HEK293 (cell line): ENCODE measurements around the gene ZNF609.

ENCODE experiments used
- CTCF ChIA-PET: fragments of 350-600 bp; formaldehyde crosslinking; extraction: SDS; loops from one replicate; lab custom pipeline; 2021; ENCODE audit warnings: antibody characterized with exemption; lab: Yijun Ruan, JAX
- POLR2A ChIA-PET: fragments of 300-600 bp; formaldehyde crosslinking; extraction: SDS; loops from one replicate; lab custom pipeline; 2020; ENCODE audit warnings: antibody characterized with exemption, inconsistent platforms; lab: Yijun Ruan, JAX
- H3K27ac ChIP-seq: fragments of 200-500 bp; sonication (Bioruptor generic); 2 replicates; pipeline ENCODE4 v1.5.1; 2014; ENCODE audit warnings: low read depth, low read length, control low read depth, inconsistent platforms; ENCODE audit errors: extremely low read depth
- H3K36me3 ChIP-seq, 2 experiments: fragments of 200-500 bp in 1 of 2; sonication (Bioruptor generic) in 1 of 2; 1 replicate in 1 of 2; 2 replicates in 1 of 2; pipeline ENCODE4 v1.5.1; 2014 to 2017; ENCODE audit warnings: inconsistent platforms in 2 of 2, low read length in 2 of 2; ENCODE audit not compliant: control insufficient read depth in 2 of 2, insufficient read depth in 1 of 2
- H3K4me1 ChIP-seq: fragments of 200-500 bp; sonication (Bioruptor generic); 2 replicates; pipeline ENCODE4 v1.5.1; 2014; ENCODE audit warnings: mild to moderate bottlenecking, low read length, inconsistent platforms; ENCODE audit not compliant: control insufficient read depth, insufficient read depth
- H3K4me3 ChIP-seq: 2 replicates; pipeline ENCODE4 v1.5.1; 2011; ENCODE audit warnings: low read depth, mild to moderate bottlenecking, control low read depth, low read length, moderate library complexity
- H3K9me3 ChIP-seq: fragments of 200-500 bp; sonication (Bioruptor generic); 2 replicates; pipeline ENCODE4 v1.5.1; 2014; ENCODE audit warnings: low read depth, low read length, inconsistent platforms; ENCODE audit not compliant: control insufficient read depth, insufficient read depth
- IKZF3 ChIP-seq: fragments of 450-650 bp; IDR thresholded peaks from 2 replicates; pipeline ENCODE4 v1.5.0; 2018; ENCODE audit warnings: missing biosample characterization, mild to moderate bottlenecking, missing genetic modification characterization, moderate library complexity
- KLF7 ChIP-seq: fragments of 450-650 bp; formaldehyde crosslinking; IDR thresholded peaks from 2 replicates; pipeline ENCODE4 v1.5.1; 2016; ENCODE audit warnings: missing biosample characterization, missing genetic modification characterization, borderline replicate concordance
- KLF9 ChIP-seq: fragments of 450-650 bp; formaldehyde crosslinking; IDR thresholded peaks from 2 replicates; pipeline ENCODE4 v1.5.1; 2016; ENCODE audit warnings: missing biosample characterization, missing genetic modification characterization, low read depth
- PRDM10 ChIP-seq: fragments of 450-650 bp; formaldehyde crosslinking; IDR thresholded peaks from 2 replicates; pipeline ENCODE4 v1.5.1; 2016; ENCODE audit warnings: missing biosample characterization, missing genetic modification characterization
- SCRT2 ChIP-seq: fragments of 450-650 bp; formaldehyde crosslinking; IDR thresholded peaks from 2 replicates; pipeline ENCODE4 v1.5.1; 2016; ENCODE audit warnings: missing biosample characterization, missing genetic modification characterization
- SP2 ChIP-seq: fragments of 450-650 bp; formaldehyde crosslinking; IDR thresholded peaks from 2 replicates; pipeline ENCODE4 v1.5.1; 2016; ENCODE audit warnings: missing biosample characterization, missing genetic modification characterization
- ZBTB11 ChIP-seq: fragments of 450-650 bp; formaldehyde crosslinking; conservative IDR thresholded peaks from 2 replicates; pipeline ENCODE4 v1.5.1; 2016; ENCODE audit warnings: low read depth, missing biosample characterization, missing genetic modification characterization
- ZNF10 ChIP-seq: fragments of 450-650 bp; formaldehyde crosslinking; IDR thresholded peaks from 2 replicates; pipeline ENCODE4 v1.5.1; 2017; ENCODE audit warnings: missing biosample characterization, missing genetic modification characterization
- ZNF133 ChIP-seq: fragments of 450-650 bp; formaldehyde crosslinking; IDR thresholded peaks from 2 replicates; pipeline ENCODE4 v1.5.1; 2016; ENCODE audit warnings: missing biosample characterization, missing genetic modification characterization
- ZNF2 ChIP-seq: fragments of 450-650 bp; formaldehyde crosslinking; IDR thresholded peaks from 2 replicates; pipeline ENCODE4 v1.5.1; 2016; ENCODE audit warnings: missing biosample characterization, missing genetic modification characterization
- ZNF354C ChIP-seq: fragments of 450-650 bp; formaldehyde crosslinking; IDR thresholded peaks from 2 replicates; pipeline ENCODE4 v1.5.1; 2016; ENCODE audit warnings: missing biosample characterization, missing genetic modification characterization, low read depth, borderline replicate concordance
- ZNF623 ChIP-seq: fragments of 450-650 bp; formaldehyde crosslinking; IDR thresholded peaks from 2 replicates; pipeline ENCODE4 v1.5.1; 2016; ENCODE audit warnings: missing biosample characterization, missing genetic modification characterization
- ZNF624 ChIP-seq: fragments of 450-650 bp; formaldehyde crosslinking; IDR thresholded peaks from 2 replicates; pipeline ENCODE4 v1.5.1; 2017; ENCODE audit warnings: missing biosample characterization, missing genetic modification characterization
- ZNF677 ChIP-seq: fragments of 450-650 bp; IDR thresholded peaks from 2 replicates; pipeline ENCODE4 v1.5.0; 2018; ENCODE audit warnings: missing biosample characterization, mild to moderate bottlenecking, missing genetic modification characterization, moderate library complexity
- ZNF707 ChIP-seq: fragments of 450-650 bp; formaldehyde crosslinking; IDR thresholded peaks from 2 replicates; pipeline ENCODE4 v1.5.1; 2016; ENCODE audit warnings: missing biosample characterization, missing genetic modification characterization
- ZNF768 ChIP-seq: fragments of 450-650 bp; formaldehyde crosslinking; IDR thresholded peaks from 2 replicates; pipeline ENCODE4 v1.5.1; 2018; ENCODE audit warnings: missing biosample characterization, mild to moderate bottlenecking, missing genetic modification characterization
- TF ChIP-seq, protein P1 (sequence below): fragments of 450-650 bp; formaldehyde crosslinking; IDR thresholded peaks from 2 replicates; pipeline ENCODE4 v1.5.1; 2016; ENCODE audit warnings: missing biosample characterization, missing genetic modification characterization
- TF ChIP-seq, protein P2 (sequence below): fragments of 450-650 bp; formaldehyde crosslinking; IDR thresholded peaks from 2 replicates; pipeline ENCODE4 v1.5.1; 2016; ENCODE audit warnings: missing biosample characterization, missing genetic modification characterization, low read depth
- TF ChIP-seq, protein P3 (sequence below): fragments of 450-650 bp; formaldehyde crosslinking; IDR thresholded peaks from 2 replicates; pipeline ENCODE4 v1.5.1; 2016; ENCODE audit warnings: missing biosample characterization, missing genetic modification characterization

ZNF609 gene

DNA sequence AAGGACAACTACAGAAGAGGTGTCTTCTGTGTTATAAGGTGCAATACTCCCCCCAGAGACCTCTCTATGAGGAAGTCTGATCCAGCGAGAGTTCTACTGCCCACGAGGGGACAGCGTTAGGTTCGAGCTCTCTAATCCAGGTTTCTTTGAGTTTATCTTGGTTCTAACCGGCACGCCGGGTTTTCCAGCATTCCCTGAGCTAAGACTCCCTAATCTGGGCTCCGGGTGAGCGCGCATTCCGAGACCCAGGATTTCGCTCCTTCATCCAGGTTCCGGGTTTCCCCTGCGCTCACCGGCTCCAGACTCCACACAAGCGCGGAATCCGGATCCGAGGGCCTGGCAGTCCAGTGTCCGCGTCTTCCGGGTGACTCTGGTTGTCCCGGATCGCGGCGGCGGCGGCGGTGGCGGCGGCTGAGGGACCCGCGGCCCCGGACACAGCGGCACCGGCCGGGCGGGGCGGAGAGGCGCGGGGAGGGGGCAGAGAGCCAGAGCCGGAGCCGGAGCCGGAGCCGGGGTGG, at the start of gene ZNF609 (continued):
- peak; percentile 97 for TF ChIP-seq PRDM10 (tag by site-specific recombination)
- TF ChIP-seq ZNF768 (tag by site-specific recombination), result no peak
- TF ChIP-seq ZNF354C (tag by site-specific recombination), result no peak
- TF ChIP-seq KLF9 (tag by site-specific recombination), result peak; percentile 35; the same call in 1 of the 2 replicates
- TF ChIP-seq ZNF677 (tag by site-specific recombination), result peak; percentile 52; the same call in 1 of the 2 replicates
- no peak for TF ChIP-seq ZNF10 (tag by site-specific recombination)
- TF ChIP-seq KLF7 (tag by site-specific recombination), result no peak
- TF ChIP-seq SP2 (tag by site-specific recombination), result peak; percentile 26; the same call in 1 of the 2 replicates
- TF ChIP-seq ZNF623, result peak; percentile 13; the same call in 1 of the 2 replicates

DNA sequence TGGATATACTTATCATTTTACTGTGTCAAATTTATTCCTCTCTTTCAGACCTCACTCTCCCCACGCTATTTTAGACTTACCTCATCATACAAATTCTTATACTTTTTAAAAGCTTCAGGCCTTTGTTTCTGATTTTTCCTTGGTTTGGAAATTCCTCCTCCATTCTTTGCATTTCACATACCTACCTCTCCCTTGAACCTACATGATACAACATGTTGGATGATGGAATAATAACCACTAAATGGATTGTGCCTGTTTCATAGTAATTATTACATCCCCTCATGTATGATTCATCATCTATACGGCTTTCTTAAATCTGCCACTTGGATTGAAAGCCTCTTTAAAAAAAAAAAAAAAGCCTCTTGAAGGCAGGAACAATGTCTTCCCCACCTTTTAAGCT, 48.2 kb upstream of the ZNF609 start:
- H3K4me1 ChIP-seq, result no peaks in the 10 kb centered on the region
- TF ChIP-seq ZNF707 (tag by site-specific recombination) (no peak), ZBTB11 (tag by site-specific recombination) (no peak), ZNF133 (tag by site-specific recombination) (no peak)
- TF ChIP-seq, all 188 proteins: peak for 0
- ChIA-PET POLR2A (interaction anchor here (1.2 kb wide), 1 partner anchor 32 kb away, joined by 3 read pairs; no protein-coding TSS in a partner anchor), CTCF (interaction anchor here (0.6 kb wide), 1 partner anchor 74 kb away, joined by 3 read pairs; no protein-coding TSS in a partner anchor)
- Histone ChIP-seq H3K27ac (no peak overlapping the region), H3K36me3 (peaks cover 6 to 50% of the 10 kb centered on the region in 2 experiments; a peak in 2 of 3 replicates), H3K4me3 (no peak overlapping the region), H3K9me3 (no peaks in the 10 kb centered on the region)

GRCh38 chr15:64422697-64423096, 37.7 kb upstream of the ZNF609 start:
- Histone ChIP-seq H3K4me3 (no peak overlapping the region), H3K36me3 (peaks cover 13 to 38% of the 10 kb centered on the region in 2 experiments), H3K27ac (no peak overlapping the region), H3K9me3 (no peaks in the 10 kb centered on the region), H3K4me1 (no peaks in the 10 kb centered on the region)
- POLR2A ChIA-PET, result no interaction called here
- CTCF ChIA-PET, result interaction anchor here (1.1 kb wide), 1 partner anchor 259 kb away, joined by 6 read pairs; no protein-coding TSS in a partner anchor
- no peak for TF ChIP-seq SCRT2
- TF ChIP-seq, protein P1, sequence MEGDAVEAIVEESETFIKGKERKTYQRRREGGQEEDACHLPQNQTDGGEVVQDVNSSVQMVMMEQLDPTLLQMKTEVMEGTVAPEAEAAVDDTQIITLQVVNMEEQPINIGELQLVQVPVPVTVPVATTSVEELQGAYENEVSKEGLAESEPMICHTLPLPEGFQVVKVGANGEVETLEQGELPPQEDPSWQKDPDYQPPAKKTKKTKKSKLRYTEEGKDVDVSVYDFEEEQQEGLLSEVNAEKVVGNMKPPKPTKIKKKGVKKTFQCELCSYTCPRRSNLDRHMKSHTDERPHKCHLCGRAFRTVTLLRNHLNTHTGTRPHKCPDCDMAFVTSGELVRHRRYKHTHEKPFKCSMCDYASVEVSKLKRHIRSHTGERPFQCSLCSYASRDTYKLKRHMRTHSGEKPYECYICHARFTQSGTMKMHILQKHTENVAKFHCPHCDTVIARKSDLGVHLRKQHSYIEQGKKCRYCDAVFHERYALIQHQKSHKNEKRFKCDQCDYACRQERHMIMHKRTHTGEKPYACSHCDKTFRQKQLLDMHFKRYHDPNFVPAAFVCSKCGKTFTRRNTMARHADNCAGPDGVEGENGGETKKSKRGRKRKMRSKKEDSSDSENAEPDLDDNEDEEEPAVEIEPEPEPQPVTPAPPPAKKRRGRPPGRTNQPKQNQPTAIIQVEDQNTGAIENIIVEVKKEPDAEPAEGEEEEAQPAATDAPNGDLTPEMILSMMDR, result no peak
- TF ChIP-seq IKZF3 (tag by site-specific recombination), result no peak
- no peak for TF ChIP-seq ZNF2 (tag by site-specific recombination)
- TF ChIP-seq, protein P2, sequence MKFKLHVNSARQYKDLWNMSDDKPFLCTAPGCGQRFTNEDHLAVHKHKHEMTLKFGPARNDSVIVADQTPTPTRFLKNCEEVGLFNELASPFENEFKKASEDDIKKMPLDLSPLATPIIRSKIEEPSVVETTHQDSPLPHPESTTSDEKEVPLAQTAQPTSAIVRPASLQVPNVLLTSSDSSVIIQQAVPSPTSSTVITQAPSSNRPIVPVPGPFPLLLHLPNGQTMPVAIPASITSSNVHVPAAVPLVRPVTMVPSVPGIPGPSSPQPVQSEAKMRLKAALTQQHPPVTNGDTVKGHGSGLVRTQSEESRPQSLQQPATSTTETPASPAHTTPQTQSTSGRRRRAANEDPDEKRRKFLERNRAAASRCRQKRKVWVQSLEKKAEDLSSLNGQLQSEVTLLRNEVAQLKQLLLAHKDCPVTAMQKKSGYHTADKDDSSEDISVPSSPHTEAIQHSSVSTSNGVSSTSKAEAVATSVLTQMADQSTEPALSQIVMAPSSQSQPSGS (tag by site-specific recombination), result no peak
- TF ChIP-seq ZNF624 (tag by site-specific recombination), result no peak
- TF ChIP-seq, protein P3, sequence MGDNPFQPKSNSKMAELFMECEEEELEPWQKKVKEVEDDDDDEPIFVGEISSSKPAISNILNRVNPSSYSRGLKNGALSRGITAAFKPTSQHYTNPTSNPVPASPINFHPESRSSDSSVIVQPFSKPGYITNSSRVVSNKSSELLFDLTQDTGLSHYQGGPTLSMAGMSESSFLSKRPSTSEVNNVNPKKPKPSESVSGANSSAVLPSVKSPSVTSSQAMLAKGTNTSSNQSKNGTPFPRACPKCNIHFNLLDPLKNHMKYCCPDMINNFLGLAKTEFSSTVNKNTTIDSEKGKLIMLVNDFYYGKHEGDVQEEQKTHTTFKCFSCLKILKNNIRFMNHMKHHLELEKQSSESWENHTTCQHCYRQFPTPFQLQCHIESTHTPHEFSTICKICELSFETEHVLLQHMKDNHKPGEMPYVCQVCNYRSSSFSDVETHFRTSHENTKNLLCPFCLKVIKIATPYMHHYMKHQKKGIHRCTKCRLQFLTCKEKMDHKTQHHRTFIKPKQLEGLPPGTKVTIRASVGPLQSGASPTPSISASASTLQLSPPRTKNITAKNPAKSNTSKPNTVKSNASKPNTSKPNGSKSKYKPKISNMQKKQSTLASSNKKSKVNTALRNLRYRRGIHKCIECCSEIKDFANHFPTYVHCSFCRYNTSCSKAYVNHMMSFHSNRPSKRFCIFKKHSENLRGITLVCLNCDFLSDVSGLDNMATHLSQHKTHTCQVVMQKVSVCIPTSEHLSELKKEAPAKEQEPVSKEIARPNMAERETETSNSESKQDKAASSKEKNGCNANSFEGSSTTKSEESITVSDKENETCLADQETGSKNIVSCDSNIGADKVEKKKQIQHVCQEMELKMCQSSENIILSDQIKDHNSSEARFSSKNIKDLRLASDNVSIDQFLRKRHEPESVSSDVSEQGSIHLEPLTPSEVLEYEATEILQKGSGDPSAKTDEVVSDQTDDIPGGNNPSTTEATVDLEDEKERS (tag by site-specific recombination), result no peak
